AG09309 (cell line): ENCODE results near the gene ZNF593OS.

Experiments
- DNase-seq: peaks from one replicate; pipeline ENCODE4 v3.0.0-alpha.2; 2010; ENCODE audit warnings: low read depth
- H3K4me3 ChIP-seq: 2 replicates; pipeline ENCODE4 v1.5.1; 2011; ENCODE audit warnings: mild to moderate bottlenecking, low read depth, low read length, moderate library complexity; ENCODE audit not compliant: control insufficient read depth
- CTCF ChIP-seq: IDR thresholded peaks from 2 replicates; pipeline ENCODE4 v1.5.1; 2011; ENCODE audit warnings: mild to moderate bottlenecking, low read depth, low read length, inconsistent platforms; ENCODE audit not compliant: insufficient read depth, control insufficient read depth; ENCODE audit errors: missing control alignments

Gene ZNF593OS

GRCh38 chr1:26122988-26123973, 48.4 kb downstream of the ZNF593OS start:
- no peak for DNase-seq

GRCh38 chr1:26121854-26122773, 49.5 kb downstream of the ZNF593OS start:
- no peak overlapping the region for H3K4me3 ChIP-seq
- DNase-seq: no peak
- no peak for TF ChIP-seq CTCF

More at GRCh38 chr1:26122988-26123973, 48.4 kb downstream of the ZNF593OS start:
- H3K4me3 ChIP-seq: no peak overlapping the region
- no peak for TF ChIP-seq CTCF

- H3K4me3 ChIP-seq: no peak overlapping the region
- TF ChIP-seq CTCF: no peak
- no peak for DNase-seq
Measured at GRCh38 chr1:26119892-26120608, 51.6 kb downstream of the ZNF593OS start.
